Kidney (tissue), 14 donors: Measurements from ENCODE around the gene KLK8. TPM values are rescaled to one million over a fixed set of nuclear protein-coding genes. Genes with fewer than 3 reads are reported as not detected.

Experiments
- DNase-seq, 5 donors: peaks; one replicate each; pipeline ENCODE4 v3.0.0-alpha.2; 2013 to 2020
- FAIRE-seq: peaks from 2 replicates; lab custom pipeline; 2012; peaks lifted over from hg19 to GRCh38; lab: Jason Lieb, UNC
- H3K27ac ChIP-seq, 2 donors: one replicate each; pipeline ENCODE4 v1.7.0; 2013; ENCODE audit warnings: low read depth in 2 of 2, low read length in 2 of 2, inconsistent platforms in 1 of 2
- H3K27me3 ChIP-seq: one replicate; pipeline ENCODE4 v1.7.1; 2013; ENCODE audit warnings: low read length, inconsistent platforms; ENCODE audit not compliant: control insufficient read depth, insufficient read depth
- H3K36me3 ChIP-seq, 3 donors: one replicate each; pipeline versions ENCODE4 v1.7.0 to v1.7.1; 2013; ENCODE audit warnings: low read length in 3 of 3, control low read depth in 1 of 3, inconsistent platforms in 1 of 3; ENCODE audit not compliant: insufficient read depth in 3 of 3, control insufficient read depth in 2 of 3
- H3K4me1 ChIP-seq, 3 donors: one replicate each; pipeline versions ENCODE4 v1.7.0 to v1.7.1; 2013; ENCODE audit warnings: low read length in 3 of 3, inconsistent platforms in 1 of 3, low read depth in 1 of 3; ENCODE audit not compliant: control insufficient read depth in 2 of 3, insufficient read depth in 2 of 3
- H3K4me3 ChIP-seq, 3 donors: one replicate each; pipeline versions ENCODE4 v1.7.0 to v1.8.1; 2013; ENCODE audit warnings: low read length in 3 of 3, control low read depth in 1 of 3, inconsistent platforms in 1 of 3
- H3K9ac ChIP-seq, 3 donors: one replicate each; pipeline versions ENCODE4 v1.7.0 to v1.7.1; 2013; ENCODE audit warnings: low read length in 3 of 3, control low read depth in 1 of 3, inconsistent platforms in 1 of 3
- H3K9me3 ChIP-seq, 3 donors: one replicate each; pipeline versions ENCODE4 v1.7.0 to v1.7.1; 2013; ENCODE audit warnings: low read length in 3 of 3, control low read depth in 1 of 3, inconsistent platforms in 1 of 3; ENCODE audit not compliant: control insufficient read depth in 2 of 3, insufficient read depth in 1 of 3
- intact Hi-C: fragments of 100-400 bp; cut with DNase I; formaldehyde crosslinking; loops from one replicate; pipeline ENCODE4 v1.11.1; 2022
- polyA plus RNA-seq: library from polyadenylated mRNA; stranded (reverse); fragments of 350-450 nt; fragmentation: Illumina TruSeq; extraction: RNeasy Lipid Tissue Mini Kit (QIAGEN cat#74804); gene quantifications from one replicate; pipeline ENCODE4 v1.2.3, GENCODE V29; 2014; ENCODE audit warnings: low read depth, low replicate concordance; ENCODE audit not compliant: insufficient read depth
- total RNA-seq: library from RNA; stranded (reverse); fragmentation: NEBNext Ultra II Directional; extraction: Animal tissue kit (Norgen Biotek cat#: 25700); gene quantifications from one replicate; pipeline ENCODE4 v1.2.1, GENCODE V29; 2021
- TF ChIP-seq, protein P1 (sequence below): IDR thresholded peaks from 3 replicates; pipeline ENCODE4 v1.5.1; 2012; ENCODE audit warnings: mild to moderate bottlenecking, moderate library complexity, borderline replicate concordance; ENCODE audit not compliant: insufficient read depth; ENCODE audit errors: extremely low read depth
- donor health status: control.
- donor health status: control.
- donor health status: control.
- donor health status: control.
- donor health status: control.
- donor health status: DM: yes; HTN: yes; CAD: no.
- donor health status: Normal renal cell carcinoma (clear cell type).

KLK8 gene
- total and polyA plus RNA-seq, 2 donors from 2014 or later = 1.3 to 4.2 TPM

DNA sequence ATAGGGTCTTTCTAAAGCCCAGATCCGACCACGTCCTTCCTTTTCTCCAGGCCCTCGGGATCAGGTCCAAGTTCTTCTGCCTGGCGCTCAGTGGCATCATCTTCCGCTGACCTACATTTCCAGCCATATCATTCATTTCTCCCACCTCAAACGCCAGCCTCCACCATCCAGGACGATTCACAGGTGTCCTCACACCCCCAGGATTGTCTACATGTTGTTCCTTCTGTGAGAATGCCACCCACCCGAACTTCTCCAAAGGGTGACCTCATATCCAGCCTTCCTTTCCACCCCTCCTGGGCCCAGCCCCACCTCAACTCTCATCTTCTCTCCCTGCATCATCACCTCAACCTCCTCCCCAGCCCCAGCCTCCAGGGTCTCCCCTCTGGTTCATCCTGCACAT, 43.8 kb downstream of the KLK8 start:
- Histone ChIP-seq H3K4me1 (no peaks in the 10 kb centered on the region), H3K4me3 (no peak overlapping the region), H3K27ac (no peak overlapping the region), H3K9ac (no peak overlapping the region), H3K36me3 (no peaks in the 10 kb centered on the region), H3K27me3 (no peaks in the 10 kb centered on the region), H3K9me3 (no peaks in the 10 kb centered on the region)
- intact Hi-C loops = no loop called here
- TF ChIP-seq, protein P1, sequence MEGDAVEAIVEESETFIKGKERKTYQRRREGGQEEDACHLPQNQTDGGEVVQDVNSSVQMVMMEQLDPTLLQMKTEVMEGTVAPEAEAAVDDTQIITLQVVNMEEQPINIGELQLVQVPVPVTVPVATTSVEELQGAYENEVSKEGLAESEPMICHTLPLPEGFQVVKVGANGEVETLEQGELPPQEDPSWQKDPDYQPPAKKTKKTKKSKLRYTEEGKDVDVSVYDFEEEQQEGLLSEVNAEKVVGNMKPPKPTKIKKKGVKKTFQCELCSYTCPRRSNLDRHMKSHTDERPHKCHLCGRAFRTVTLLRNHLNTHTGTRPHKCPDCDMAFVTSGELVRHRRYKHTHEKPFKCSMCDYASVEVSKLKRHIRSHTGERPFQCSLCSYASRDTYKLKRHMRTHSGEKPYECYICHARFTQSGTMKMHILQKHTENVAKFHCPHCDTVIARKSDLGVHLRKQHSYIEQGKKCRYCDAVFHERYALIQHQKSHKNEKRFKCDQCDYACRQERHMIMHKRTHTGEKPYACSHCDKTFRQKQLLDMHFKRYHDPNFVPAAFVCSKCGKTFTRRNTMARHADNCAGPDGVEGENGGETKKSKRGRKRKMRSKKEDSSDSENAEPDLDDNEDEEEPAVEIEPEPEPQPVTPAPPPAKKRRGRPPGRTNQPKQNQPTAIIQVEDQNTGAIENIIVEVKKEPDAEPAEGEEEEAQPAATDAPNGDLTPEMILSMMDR = no peak
- DNase-seq (no peak), FAIRE-seq (no peak)

DNA sequence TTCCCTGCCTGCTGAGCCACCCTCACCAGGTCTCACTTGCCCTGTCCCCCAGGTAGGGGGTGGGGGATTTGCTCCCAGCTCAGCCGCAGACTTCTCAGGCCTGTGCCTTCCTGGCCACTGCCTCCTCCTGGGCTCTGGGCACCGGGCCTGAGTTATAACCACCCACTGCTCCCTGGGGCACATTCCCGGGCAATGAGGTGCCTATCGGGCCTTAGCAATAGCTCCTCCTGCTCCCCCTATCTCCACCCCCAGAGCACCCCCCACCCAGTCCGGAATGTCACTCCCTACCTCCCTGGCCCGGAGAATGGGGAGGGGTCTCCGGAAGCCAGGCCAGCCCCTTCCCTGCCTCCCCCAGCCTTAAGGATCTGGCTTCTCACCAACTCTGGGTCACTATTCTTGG, 48.5 kb downstream of the KLK8 start, which contains the start of gene KLK5:
KLK5 (minus strand) TSS at position 129 of the 400 bp plus-strand sequence. CDS start 381 bp downstream, outside the sequence.
- TF ChIP-seq, protein P1 = no peak
- FAIRE-seq = no peak
- no peak within 1 kb of the TSS for H3K27ac ChIP-seq
- no peaks in the 10 kb centered on the region for H3K36me3 ChIP-seq
- H3K4me1 ChIP-seq = no peaks in the 10 kb centered on the region
- peak in 3 of 5 donors; percentile 17 to 51 (median 29) for DNase-seq
- H3K9ac ChIP-seq = no peak within 1 kb of the TSS
- intact Hi-C loops = no loop called here
- no peak within 1 kb of the TSS for H3K4me3 ChIP-seq
- H3K9me3 ChIP-seq = no peaks in the 10 kb centered on the region
- H3K27me3 ChIP-seq = no peaks in the 10 kb centered on the region

DNA sequence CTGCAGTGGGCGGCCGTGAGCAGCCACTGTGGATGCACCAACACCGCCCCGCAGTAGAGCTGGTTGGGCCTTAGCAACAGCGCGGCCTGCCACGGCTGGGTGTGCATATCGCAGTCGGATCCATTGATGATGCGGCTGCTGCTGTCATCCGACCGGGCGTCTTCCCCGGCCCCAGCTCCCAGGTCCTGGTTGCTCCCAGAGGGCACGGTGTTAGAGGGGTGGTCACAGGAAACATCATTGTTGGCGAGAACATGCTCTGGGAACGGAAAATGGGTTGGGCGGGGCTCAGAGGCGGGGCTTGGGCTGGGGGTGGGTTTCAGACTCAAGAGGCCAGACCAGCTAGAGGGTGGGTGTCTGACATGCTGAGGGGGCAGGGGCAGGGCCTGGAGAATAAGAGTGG, 51.5 kb downstream of the KLK8 start:
- TF ChIP-seq, protein P1 = no peak
- no peaks in the 10 kb centered on the region for H3K36me3 ChIP-seq
- intact Hi-C loops = no loop called here

DNA sequence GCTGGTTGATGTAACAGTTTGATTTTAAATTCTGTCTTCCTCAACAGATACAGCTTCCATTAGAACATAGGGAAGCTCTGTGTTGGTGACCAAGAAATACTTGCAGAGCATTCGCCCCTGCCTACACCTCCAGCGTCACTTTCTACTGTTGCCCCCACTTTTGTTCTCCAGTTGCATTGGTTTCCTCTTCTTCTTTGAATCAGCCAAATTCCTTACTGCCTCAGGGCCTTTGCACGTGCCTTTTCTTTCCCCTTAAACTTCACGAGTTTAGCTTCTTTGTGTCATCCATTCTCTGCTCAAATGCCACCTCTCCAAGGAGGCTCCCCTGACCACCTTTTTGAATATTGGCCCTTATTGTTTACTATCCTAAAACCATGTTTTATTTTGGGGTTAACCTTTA, 54.3 kb downstream of the KLK8 start:
- intact Hi-C loops = no loop called here
- no peak for DNase-seq
- no peaks in the 10 kb centered on the region for H3K36me3 ChIP-seq
- no peak overlapping the region for H3K27ac ChIP-seq
- no peak overlapping the region for H3K9ac ChIP-seq
- no peaks in the 10 kb centered on the region for H3K27me3 ChIP-seq
- TF ChIP-seq, protein P1 = no peak
- H3K4me1 ChIP-seq = no peaks in the 10 kb centered on the region
- FAIRE-seq = no peak
- H3K4me3 ChIP-seq = no peak overlapping the region
- no peaks in the 10 kb centered on the region for H3K9me3 ChIP-seq

More for the DNA sequence above, 51.5 kb downstream of the KLK8 start:
- Histone ChIP-seq H3K4me3 (no peak overlapping the region), H3K4me1 (no peaks in the 10 kb centered on the region), H3K9me3 (no peaks in the 10 kb centered on the region), H3K27ac (no peak overlapping the region), H3K27me3 (no peaks in the 10 kb centered on the region), H3K9ac (no peak overlapping the region)
- no peak for DNase-seq
- FAIRE-seq = no peak
